ENCODE results near the gene AKAIN1. TPM values are rescaled to one million over a fixed set of nuclear protein-coding genes. Genes with fewer than 3 reads are reported as not detected.

AKAIN1 gene
- total and polyA plus RNA-seq, 2 of the 4 experiments (the other 2 are of a cell fraction), result not detected

- dilution Hi-C loops (cut with HindIII; ENCODE audit: low sequenced_read_pairs, unreplicated experiment), result no loop called here
- H4K91ac ChIP-seq (ENCODE audit: insufficient read depth, low read depth, low read length), result no peak overlapping the region
- no peak overlapping the region for H2BK15ac ChIP-seq (ENCODE audit: low read depth, low read length)
- H2BK20ac ChIP-seq (ENCODE audit: low read depth, low read length), result no peak overlapping the region
- H4K20me1 ChIP-seq (ENCODE audit: insufficient read depth, low read length), result no peaks in the 10 kb centered on the region
- no peak overlapping the region for H2AFZ ChIP-seq (replicated peaks; ENCODE audit: low read length, poor library complexity)
- H3K9me1 ChIP-seq (ENCODE audit: insufficient read depth, low read length), result no peaks in the 10 kb centered on the region
- H3K4me3 ChIP-seq (ENCODE audit: insufficient read depth, low read depth, low read length), result no peak overlapping the region
- H3K27me3 ChIP-seq (ENCODE audit: control insufficient read depth, insufficient read depth, low read length), result no peaks in the 10 kb centered on the region
- no peak overlapping the region for H3K9ac ChIP-seq (ENCODE audit: low read depth, low read length)
- H3K14ac ChIP-seq (replicated peaks; ENCODE audit: low read depth, low read length), result no peak overlapping the region
- H3K56ac ChIP-seq (ENCODE audit: extremely low read depth, insufficient read depth, low read length), result no peak overlapping the region
- H2AK5ac ChIP-seq (ENCODE audit: low read depth, low read length), result no peak overlapping the region
- H3K18ac ChIP-seq (ENCODE audit: low read depth, low read length), result no peak overlapping the region
- 91% methylated on average over 4 of the region's 20 CpGs; no CpG with 5 or more reads in 1 of the 2 experiments for WGBS, 2 experiments (ENCODE audit: extremely low coverage in 2 of 2, insufficient read length in 1 of 2)
- TF ChIP-seq CEBPB (IDR thresholded peaks at IDR 0.05; ENCODE audit: low read depth, low read length) (no peak), POLR2A (IDR thresholded peaks at IDR 0.05; ENCODE audit: low read depth, low read length) (no peak), RFX5 (IDR thresholded peaks at IDR 0.05; ENCODE audit: low read depth, low read length) (no peak), USF2 (IDR thresholded peaks at IDR 0.05; ENCODE audit: low read depth, low read length) (no peak), SMC3 (IDR thresholded peaks at IDR 0.05; ENCODE audit: low read depth, low read length) (no peak), CTCF (conservative IDR thresholded peaks at IDR 0.05; ENCODE audit: low read depth, low read length) (no peak), RCOR1 (IDR thresholded peaks at IDR 0.05; ENCODE audit: insufficient replicate concordance, low read length) (no peak), FOS (IDR thresholded peaks at IDR 0.05; ENCODE audit: low read depth, low read length) (no peak), MAZ (IDR thresholded peaks at IDR 0.05; ENCODE audit: borderline replicate concordance, low read depth, low read length) (no peak), BHLHE40 (IDR thresholded peaks at IDR 0.05; ENCODE audit: low read depth, low read length) (no peak), NFE2L2 (IDR thresholded peaks at IDR 0.05; ENCODE audit: low read depth, low read length) (no peak), ELK1 (IDR thresholded peaks at IDR 0.05; ENCODE audit: borderline replicate concordance, low read depth, low read length) (no peak), MXI1 (IDR thresholded peaks at IDR 0.05; ENCODE audit: borderline replicate concordance, low read depth, low read length) (no peak), MAFK (IDR thresholded peaks at IDR 0.05; ENCODE audit: low read depth, low read length) (no peak), RAD21 (IDR thresholded peaks at IDR 0.05; ENCODE audit: low read length) (no peak)
- no peaks in the 10 kb centered on the region for H3K36me3 ChIP-seq (ENCODE audit: control insufficient read depth, insufficient read depth, low read length)
- H3K9me3 ChIP-seq (ENCODE audit: control insufficient read depth, insufficient read depth, low read length), result peaks cover 11% of the 10 kb centered on the region; the same call in 1 of the 2 replicates
- no peak overlapping the region for H3K4me2 ChIP-seq (ENCODE audit: low read depth, low read length)
- H2BK120ac ChIP-seq (ENCODE audit: low read depth, low read length), result no peak overlapping the region
- no TSS peak for BruUV-seq (replicated peaks)
- H4K8ac ChIP-seq (ENCODE audit: low read depth in 2 of 2, low read length in 2 of 2), result no peak overlapping the region
- no peak for DNase-seq
- H3K79me1 ChIP-seq (ENCODE audit: low read depth in 1 of 2, low read length in 2 of 2), result no peaks in the 10 kb centered on the region
- CTCF ChIA-PET, result no interaction called here
- H3K23ac ChIP-seq (ENCODE audit: low read depth, low read length), result no peak overlapping the region
- no peak for ATAC-seq (ENCODE audit: low read depth)
- H3K4ac ChIP-seq (ENCODE audit: low read depth, low read length), result no peak overlapping the region
- intact Hi-C loops (cut with micrococcal nuclease), result no loop called here
- no peaks in the 10 kb centered on the region for H3K4me1 ChIP-seq (ENCODE audit: control insufficient read depth, insufficient read depth, low read length)
- no peak overlapping the region for H4K5ac ChIP-seq (ENCODE audit: low read depth, low read length)
- H2BK5ac ChIP-seq (ENCODE audit: low read depth, low read length, poor library complexity, severe bottlenecking), result no peak overlapping the region
- H2AK9ac ChIP-seq (replicated peaks; ENCODE audit: low read depth, low read length, poor library complexity), result no peak overlapping the region
- POLR2A ChIA-PET (ENCODE audit: unreplicated experiment), result interaction anchor here (0.6 kb wide), 1 partner anchor 14 kb away, joined by 3 read pairs; no protein-coding TSS in a partner anchor
- H3K27ac ChIP-seq (ENCODE audit: insufficient read depth, low read length), result no peak overlapping the region
- in situ Hi-C loops (cut with MboI; ENCODE audit: low sequenced_read_pairs), result no loop called here
Measured at GRCh38 chr18:5132987-5133386, 64.1 kb downstream of the AKAIN1 start.

All from IMR-90 (cell line).